IPS-18c (cell line): ENCODE measurements around the gene SGCA.

Experiments
- H3K4me3 ChIP-seq: 2 replicates; pipeline ENCODE4 v1.7.0; 2013; ENCODE audit warnings: low read depth, mild to moderate bottlenecking, low read length, moderate library complexity; ENCODE audit not compliant: insufficient read depth
- H3K9me3 ChIP-seq: one replicate; pipeline ENCODE4 v1.6.1; 2013; ENCODE audit warnings: mild to moderate bottlenecking, low read length, moderate library complexity; ENCODE audit not compliant: control insufficient read depth, insufficient read depth

The SGCA gene

GRCh38 chr17:50206604-50207293, 40.9 kb downstream of the SGCA start:
- Histone ChIP-seq H3K9me3 (no peaks in the 10 kb centered on the region), H3K4me3 (peak overlapping the region; percentile 26; the same call in 1 of the 2 replicates)

GRCh38 chr17:50207315-50207714, 41.5 kb downstream of the SGCA start:
- Histone ChIP-seq H3K4me3 (no peak overlapping the region), H3K9me3 (no peaks in the 10 kb centered on the region)

- H3K9me3 ChIP-seq, result no peaks in the 10 kb centered on the region
- no peak overlapping the region for H3K4me3 ChIP-seq
These were observed 42.2 kb downstream of the SGCA start for GRCh38 chr17:50207792-50208567.

GRCh38 chr17:50208611-50209061, 42.8 kb downstream of the SGCA start:
- Histone ChIP-seq H3K9me3 (no peaks in the 10 kb centered on the region), H3K4me3 (no peak overlapping the region)

- no peaks in the 10 kb centered on the region for H3K9me3 ChIP-seq
- no peak overlapping the region for H3K4me3 ChIP-seq
These were observed 43.3 kb downstream of the SGCA start for GRCh38 chr17:50209133-50209471.

- Histone ChIP-seq H3K9me3 (no peaks in the 10 kb centered on the region), H3K4me3 (no peak overlapping the region)
These were observed 43.9 kb downstream of the SGCA start for GRCh38 chr17:50209472-50210239.

GRCh38 chr17:50210240-50211225, 44.7 kb downstream of the SGCA start:
- Histone ChIP-seq H3K9me3 (no peaks in the 10 kb centered on the region), H3K4me3 (no peak overlapping the region; the same call in 1 of the 2 replicates)

GRCh38 chr17:50211249-50212120, 45.7 kb downstream of the SGCA start:
- no peaks in the 10 kb centered on the region for H3K9me3 ChIP-seq
- no peak overlapping the region; the same call in 1 of the 2 replicates for H3K4me3 ChIP-seq

GRCh38 chr17:50212121-50212843, 46.5 kb downstream of the SGCA start:
- Histone ChIP-seq H3K9me3 (no peaks in the 10 kb centered on the region), H3K4me3 (no peak overlapping the region)

GRCh38 chr17:50213026-50214022, 47.5 kb downstream of the SGCA start:
- Histone ChIP-seq H3K9me3 (no peaks in the 10 kb centered on the region), H3K4me3 (no peak overlapping the region)

- Histone ChIP-seq H3K4me3 (no peak overlapping the region), H3K9me3 (no peaks in the 10 kb centered on the region)
These were observed 49.4 kb downstream of the SGCA start for GRCh38 chr17:50214976-50215760.

GRCh38 chr17:50217591-50217990, 51.8 kb downstream of the SGCA start:
- Histone ChIP-seq H3K9me3 (no peaks in the 10 kb centered on the region), H3K4me3 (no peak overlapping the region)

GRCh38 chr17:50218071-50218759, 52.4 kb downstream of the SGCA start:
- Histone ChIP-seq H3K9me3 (no peaks in the 10 kb centered on the region), H3K4me3 (no peak overlapping the region)
